Skeletal muscle satellite cell (primary cell): Measurements from ENCODE around the gene SP7. TPM values are rescaled to one million over a fixed set of nuclear protein-coding genes. Genes with fewer than 3 reads are reported as not detected.
"Not testable (repeated sequence)": the region's sequence is repeated elsewhere in the genome, so short reads cannot be mapped to it uniquely, and the experiment has no call there.

Experiments used
- H3K27me3 ChIP-seq: 2 replicates; pipeline ENCODE4 v1.7.0; 2013; ENCODE audit warnings: low read length; ENCODE audit not compliant: control insufficient read depth, insufficient read depth
- H3K36me3 ChIP-seq: 2 replicates; pipeline ENCODE4 v1.7.0; 2013; ENCODE audit warnings: mild to moderate bottlenecking, control low read depth, low read length; ENCODE audit not compliant: insufficient read depth
- H3K4me1 ChIP-seq: 2 replicates; pipeline ENCODE4 v1.7.0; 2013; ENCODE audit warnings: low read length; ENCODE audit not compliant: control insufficient read depth, insufficient read depth
- H3K4me2 ChIP-seq: 2 replicates; pipeline ENCODE4 v1.7.0; 2013; ENCODE audit warnings: mild to moderate bottlenecking, low read length
- H3K4me3 ChIP-seq: 2 replicates; pipeline ENCODE4 v1.7.0; 2013; ENCODE audit warnings: low read length
- H3K9ac ChIP-seq: 2 replicates; pipeline ENCODE4 v1.7.0; 2013; ENCODE audit warnings: mild to moderate bottlenecking, low read depth, low read length, moderate library complexity
- H3K9me3 ChIP-seq: replicated peaks from 2 replicates; pipeline ENCODE4 v1.7.0; 2013; ENCODE audit warnings: mild to moderate bottlenecking, control low read depth, low read length
- total RNA-seq: library from RNA; depleted of rRNA; stranded (reverse); fragments of >200 nt; gene quantifications from 2 replicates; pipeline ENCODE4 v1.2.3, GENCODE V29; 2012; rRNA removed

The SP7 gene
- total RNA-seq, result not detected in 2 replicates

DNA sequence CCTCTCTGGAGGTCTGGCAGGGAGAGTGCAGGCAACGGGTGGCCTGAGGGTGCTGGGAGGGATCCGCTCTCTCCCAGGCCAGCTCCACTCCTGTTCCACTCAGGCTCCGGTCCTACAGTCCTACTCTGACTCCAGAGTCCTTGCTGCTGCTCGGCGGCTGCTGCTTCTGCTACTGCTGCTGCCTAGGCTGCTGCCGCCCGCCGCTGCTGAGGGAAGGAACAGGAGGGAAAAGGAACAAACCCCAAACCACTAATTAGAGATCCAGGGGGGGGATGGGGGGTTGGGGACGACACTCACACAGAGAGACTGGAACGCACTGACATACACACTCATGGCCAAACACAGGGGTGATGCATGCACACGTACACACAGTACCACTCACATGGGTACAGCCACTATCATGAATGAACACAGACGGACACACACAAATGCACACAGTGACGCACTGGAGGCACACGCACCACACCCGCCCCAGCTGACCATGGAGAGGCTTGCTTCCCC, at the start of gene SP7:
SP7 (minus strand) TSS at position 174 of the 501 bp plus-strand sequence. CDS start 708 bp downstream, outside the sequence.
- Histone ChIP-seq H3K9ac (no peak within 1 kb of the TSS), H3K4me2 (no peak within 1 kb of the TSS), H3K9me3 (no peaks in the 10 kb centered on the region), H3K4me3 (no peak within 1 kb of the TSS), H3K4me1 (no peaks in the 10 kb centered on the region), H3K27me3 (peaks cover 80% of the 10 kb centered on the region), H3K36me3 (no peaks in the 10 kb centered on the region)

DNA sequence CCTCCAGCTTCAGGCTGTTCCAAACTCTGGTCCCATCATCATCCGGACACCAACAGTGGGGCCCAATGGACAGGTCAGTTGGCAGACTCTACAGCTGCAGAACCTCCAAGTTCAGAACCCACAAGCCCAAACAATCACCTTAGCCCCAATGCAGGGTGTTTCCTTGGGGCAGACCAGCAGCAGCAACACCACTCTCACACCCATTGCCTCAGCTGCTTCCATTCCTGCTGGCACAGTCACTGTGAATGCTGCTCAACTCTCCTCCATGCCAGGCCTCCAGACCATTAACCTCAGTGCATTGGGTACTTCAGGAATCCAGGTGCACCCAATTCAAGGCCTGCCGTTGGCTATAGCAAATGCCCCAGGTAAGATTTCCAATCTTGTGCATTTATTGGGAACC, 47.1 kb upstream of the SP7 start:
- peak overlapping the region; percentile 90 for H3K4me2 ChIP-seq
- H3K4me1 ChIP-seq, result peaks cover 61% of the 10 kb centered on the region
- peaks cover 22% of the 10 kb centered on the region for H3K36me3 ChIP-seq
- H3K27me3 ChIP-seq, result no peaks in the 10 kb centered on the region
- peak overlapping the region; percentile 55 for H3K4me3 ChIP-seq
- H3K9me3 ChIP-seq, result no peaks in the 10 kb centered on the region
- no peak overlapping the region for H3K9ac ChIP-seq

DNA sequence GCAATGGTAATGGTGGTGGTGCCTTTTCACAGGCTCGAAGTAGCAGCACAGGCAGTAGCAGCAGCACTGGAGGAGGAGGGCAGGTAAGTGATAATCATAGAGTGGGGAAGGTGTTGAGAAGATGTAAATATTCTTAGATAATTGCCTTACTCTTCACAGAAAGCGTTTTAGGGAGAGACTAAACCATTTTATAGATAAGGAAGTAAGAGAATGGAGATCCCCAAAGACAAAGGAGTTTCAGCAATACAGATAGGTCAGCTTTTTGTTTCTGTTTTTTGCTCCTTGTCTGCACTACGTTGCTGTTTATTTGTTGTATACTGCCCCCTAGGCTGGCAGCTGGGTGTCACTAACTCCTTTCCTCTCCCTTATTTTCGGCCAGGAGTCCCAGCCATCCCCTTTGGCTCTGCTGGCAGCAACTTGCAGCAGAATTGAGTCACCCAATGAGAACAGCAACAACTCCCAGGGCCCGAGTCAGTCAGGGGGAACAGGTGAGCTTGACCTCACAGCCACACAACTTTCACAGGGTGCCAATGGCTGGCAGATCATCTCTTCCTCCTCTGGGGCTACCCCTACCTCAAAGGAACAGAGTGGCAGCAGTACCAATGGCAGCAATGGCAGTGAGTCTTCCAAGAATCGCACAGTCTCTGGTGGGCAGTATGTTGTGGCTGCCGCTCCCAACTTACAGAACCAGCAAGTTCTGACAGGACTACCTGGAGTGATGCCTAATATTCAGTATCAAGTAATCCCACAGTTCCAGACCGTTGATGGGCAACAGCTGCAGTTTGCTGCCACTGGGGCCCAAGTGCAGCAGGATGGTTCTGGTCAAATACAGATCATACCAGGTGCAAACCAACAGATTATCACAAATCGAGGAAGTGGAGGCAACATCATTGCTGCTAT, 45.8 kb upstream of the SP7 start:
- H3K9ac ChIP-seq, result peak overlapping the region; percentile 74

DNA sequence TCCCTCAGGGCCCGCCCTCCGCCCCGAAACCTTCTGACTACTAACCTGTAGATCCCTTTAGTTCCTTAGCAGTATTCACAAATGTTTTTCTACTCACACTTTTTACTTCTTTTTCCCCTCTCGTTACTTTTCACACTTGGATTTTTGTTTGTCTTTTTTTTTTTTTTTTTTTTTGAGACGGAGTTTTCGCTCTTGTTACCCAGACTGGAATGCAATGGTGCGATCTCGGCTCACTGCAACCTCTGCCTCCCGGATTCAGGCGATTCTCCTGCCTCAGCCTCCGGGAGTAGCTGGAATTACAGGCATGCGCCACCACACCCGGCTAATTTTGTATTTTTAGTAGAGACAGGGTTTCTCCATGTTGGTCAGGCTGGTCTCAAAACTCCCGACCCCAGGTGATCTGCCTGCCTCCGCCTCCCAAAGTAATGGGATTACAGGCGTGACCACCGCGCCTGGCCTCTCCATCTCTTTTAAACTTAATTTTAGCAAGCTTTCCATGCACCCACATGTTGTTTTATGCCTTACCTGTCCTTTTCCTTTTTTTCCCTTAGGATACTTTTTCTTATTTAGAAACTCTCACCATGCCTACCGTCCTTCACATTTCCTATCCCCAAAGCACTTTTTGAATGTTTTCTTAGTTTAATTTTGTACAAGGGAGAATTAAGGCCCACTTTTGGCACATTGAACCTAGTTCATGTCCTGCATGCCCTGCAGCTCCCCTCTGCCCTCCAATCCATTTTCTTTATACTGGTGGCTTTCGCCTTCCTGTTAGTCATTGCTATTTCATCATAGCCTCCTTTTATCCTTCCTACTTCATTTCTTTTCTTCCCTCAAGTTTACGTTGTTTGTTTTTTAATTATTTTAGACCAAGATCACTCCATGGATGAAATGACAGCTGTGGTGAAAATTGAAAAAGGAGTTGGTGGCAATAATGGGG, 44.9 kb upstream of the SP7 start:
- no peaks in the 10 kb centered on the region for H3K27me3 ChIP-seq
- peaks cover 22% of the 10 kb centered on the region for H3K36me3 ChIP-seq
- H3K9ac ChIP-seq, result peak overlapping the region; percentile 74
- peaks cover 41% of the 10 kb centered on the region for H3K4me1 ChIP-seq
- H3K4me3 ChIP-seq, result peak overlapping the region; percentile 69
- no peaks in the 10 kb centered on the region for H3K9me3 ChIP-seq
- H3K4me2 ChIP-seq, result peak overlapping the region; percentile 90

More for the DNA sequence above, 45.8 kb upstream of the SP7 start:
- Histone ChIP-seq H3K27me3 (no peaks in the 10 kb centered on the region), H3K9me3 (no peaks in the 10 kb centered on the region), H3K4me1 (peaks cover 49% of the 10 kb centered on the region), H3K36me3 (peaks cover 22% of the 10 kb centered on the region), H3K4me3 (peak overlapping the region; percentile 69), H3K4me2 (peak overlapping the region; percentile 90)

DNA sequence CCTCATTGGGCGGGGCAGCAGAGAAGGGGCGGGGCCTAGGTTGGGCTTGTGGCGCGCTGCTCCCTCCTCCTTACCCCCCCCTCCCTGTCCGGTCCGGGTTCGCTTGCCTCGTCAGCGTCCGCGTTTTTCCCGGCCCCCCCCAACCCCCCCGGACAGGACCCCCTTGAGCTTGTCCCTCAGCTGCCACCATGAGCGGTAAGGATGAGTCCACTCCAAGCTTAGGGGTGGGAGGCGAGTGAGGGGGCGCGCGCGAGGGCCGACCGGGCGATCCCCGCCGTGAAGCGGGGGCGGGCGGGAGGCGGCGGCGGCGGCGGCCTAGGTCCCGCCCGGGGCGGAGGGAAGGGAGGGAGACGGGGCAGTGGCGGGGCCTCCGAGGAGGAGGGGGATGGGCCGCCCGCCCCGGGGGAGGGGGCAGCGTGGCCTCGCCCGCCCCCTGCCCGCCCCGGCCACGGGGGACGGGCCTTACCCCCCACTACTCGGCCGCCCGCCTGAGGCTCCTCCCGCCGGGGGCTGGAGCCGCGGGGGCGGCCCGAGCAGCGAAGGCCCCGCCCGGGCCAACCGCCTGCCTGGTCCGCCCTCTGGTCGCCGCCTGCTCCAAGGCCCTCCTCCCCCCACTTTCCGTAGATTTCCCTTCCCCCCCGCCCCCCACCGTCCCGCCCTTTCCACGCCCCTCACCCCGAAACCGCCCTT, 44.1 kb upstream of the SP7 start, which contains the start of gene SP1:
SP1 (plus strand) TSS at position 73 of the 690 bp plus-strand sequence; CDS start at position 189, 116 bp downstream.
- Histone ChIP-seq H3K4me3 (peak within 1 kb of the TSS; percentile 75), H3K36me3 (peaks cover 22% of the 10 kb centered on the region), H3K4me2 (peak within 1 kb of the TSS; percentile 90), H3K4me1 (peaks cover 38% of the 10 kb centered on the region), H3K9me3 (no peaks in the 10 kb centered on the region), H3K27me3 (no peaks in the 10 kb centered on the region), H3K9ac (peak within 1 kb of the TSS; percentile 86)

DNA sequence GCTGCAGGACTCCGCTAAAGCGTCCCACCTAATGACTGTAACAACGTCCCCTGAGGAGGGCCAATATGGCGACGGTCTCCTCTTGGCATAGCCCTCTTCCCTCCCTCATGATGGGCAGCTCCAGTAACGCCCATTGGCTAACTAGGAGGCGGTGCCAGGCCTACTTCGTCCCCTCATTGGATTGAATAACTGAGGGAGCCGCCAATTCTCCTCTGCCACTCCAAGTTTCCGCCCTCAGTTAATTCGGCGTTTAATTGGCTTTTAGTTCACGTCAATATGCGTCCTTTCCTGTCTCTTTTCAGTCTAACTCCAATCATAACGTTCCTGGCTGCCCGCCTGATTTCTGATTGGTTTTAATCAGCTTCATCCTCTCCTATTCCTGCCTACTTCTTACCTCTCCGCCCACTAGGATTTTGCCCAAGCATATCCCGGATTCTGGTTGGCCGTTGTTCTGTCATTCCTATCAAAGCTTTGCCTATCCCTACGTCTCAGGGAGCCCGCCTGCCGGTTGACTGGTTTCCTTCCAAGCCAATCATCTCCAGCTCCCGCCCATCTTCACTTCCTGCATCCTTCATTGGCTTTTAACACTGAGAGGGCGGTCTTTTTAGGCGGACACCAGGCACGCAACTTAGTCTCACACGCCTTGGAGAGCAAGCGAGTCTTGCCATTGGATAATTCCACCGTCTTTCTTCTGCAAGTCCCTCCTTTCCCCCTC, 43.4 kb upstream of the SP7 start:
- peak overlapping the region; percentile 89 for H3K4me2 ChIP-seq
- peak overlapping the region; percentile 75 for H3K4me3 ChIP-seq
- peaks cover 20% of the 10 kb centered on the region for H3K36me3 ChIP-seq
- peaks cover 37% of the 10 kb centered on the region for H3K4me1 ChIP-seq
- no peaks in the 10 kb centered on the region for H3K27me3 ChIP-seq
- peak overlapping the region; percentile 86 for H3K9ac ChIP-seq
- no peaks in the 10 kb centered on the region for H3K9me3 ChIP-seq

DNA sequence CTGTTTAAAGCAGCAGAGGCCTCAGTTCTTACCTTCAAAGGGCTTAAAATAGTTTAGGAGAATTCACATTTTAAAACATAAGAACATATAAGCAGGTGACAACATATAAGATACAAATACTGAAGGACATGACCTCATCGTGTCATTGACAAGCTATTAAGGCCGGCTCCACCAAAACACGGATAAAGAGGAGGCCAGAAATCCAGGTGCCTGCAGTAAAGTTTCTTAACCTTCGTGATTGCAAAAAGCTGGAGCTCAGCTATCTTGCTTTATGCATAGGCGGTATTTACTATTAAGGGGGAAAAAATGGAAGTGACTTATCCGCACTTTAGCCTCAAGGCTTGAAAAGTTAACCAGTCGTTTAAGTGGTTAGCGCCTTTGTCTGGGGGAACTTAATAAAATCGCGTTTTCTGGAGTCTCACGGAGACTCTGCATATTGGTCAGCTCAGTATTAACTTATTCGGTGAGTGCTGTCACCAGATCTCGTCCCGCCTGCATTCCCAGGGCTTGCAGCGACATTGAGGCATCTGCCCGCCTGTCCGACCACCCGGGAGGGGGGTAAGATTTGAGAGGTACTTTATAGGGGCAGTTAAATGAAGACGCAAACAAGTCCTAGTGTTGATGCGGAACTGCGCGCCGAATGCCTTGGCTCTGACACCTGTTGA, 42.7 kb upstream of the SP7 start:
- Histone ChIP-seq H3K36me3 (peaks cover 18% of the 10 kb centered on the region), H3K4me2 (peak overlapping the region; percentile 89), H3K9me3 (no peaks in the 10 kb centered on the region), H3K9ac (peak overlapping the region; percentile 86), H3K4me1 (peaks cover 35% of the 10 kb centered on the region), H3K27me3 (no peaks in the 10 kb centered on the region), H3K4me3 (peak overlapping the region; percentile 75)

DNA sequence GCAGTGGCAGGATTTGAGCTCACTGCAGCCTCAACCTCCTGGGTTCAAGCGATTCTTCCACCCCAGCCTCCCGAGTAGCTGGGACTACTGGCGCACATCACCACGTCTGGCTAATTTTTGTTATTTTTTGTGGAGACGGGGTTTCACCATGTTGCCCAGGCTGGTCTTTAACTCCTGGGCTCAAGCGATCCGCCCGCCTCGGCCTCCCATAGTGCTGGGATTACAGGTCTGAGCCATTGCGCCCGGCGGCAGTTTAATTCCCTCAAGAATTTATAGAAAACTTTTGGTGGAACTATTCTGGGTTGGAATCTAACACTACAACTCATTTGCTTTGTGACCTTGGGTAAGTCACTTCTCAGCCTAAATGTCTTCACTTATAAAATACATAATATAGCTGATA, 42.1 kb upstream of the SP7 start:
- Histone ChIP-seq H3K4me2 (no peak overlapping the region), H3K27me3 (no peaks in the 10 kb centered on the region), H3K9ac (no peak overlapping the region), H3K4me1 (peaks cover 30% of the 10 kb centered on the region), H3K36me3 (peaks cover 12% of the 10 kb centered on the region), H3K4me3 (no peak overlapping the region), H3K9me3 (no peaks in the 10 kb centered on the region)

DNA sequence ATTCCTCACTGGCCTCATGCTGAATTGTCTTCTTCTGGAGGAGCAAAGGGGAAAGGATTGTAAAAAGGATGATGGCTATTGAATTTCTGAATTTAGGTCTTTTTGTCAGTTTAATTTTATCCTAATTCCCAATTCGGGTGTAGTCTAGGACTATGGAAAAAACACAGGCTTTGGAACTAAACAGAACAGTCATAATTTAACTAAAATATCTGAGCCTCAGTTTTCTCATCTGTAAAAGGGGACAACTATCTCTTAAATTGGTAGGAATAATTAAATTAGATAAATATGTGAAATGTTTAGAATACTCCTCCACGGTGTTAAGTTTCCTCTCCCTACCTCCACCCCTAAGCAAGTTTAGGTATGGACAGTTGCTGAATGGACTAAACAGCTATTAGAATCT, 40.6 kb upstream of the SP7 start:
- Histone ChIP-seq H3K4me1 (peaks cover 23% of the 10 kb centered on the region), H3K9me3 (no peaks in the 10 kb centered on the region), H3K36me3 (no peaks in the 10 kb centered on the region)

DNA sequence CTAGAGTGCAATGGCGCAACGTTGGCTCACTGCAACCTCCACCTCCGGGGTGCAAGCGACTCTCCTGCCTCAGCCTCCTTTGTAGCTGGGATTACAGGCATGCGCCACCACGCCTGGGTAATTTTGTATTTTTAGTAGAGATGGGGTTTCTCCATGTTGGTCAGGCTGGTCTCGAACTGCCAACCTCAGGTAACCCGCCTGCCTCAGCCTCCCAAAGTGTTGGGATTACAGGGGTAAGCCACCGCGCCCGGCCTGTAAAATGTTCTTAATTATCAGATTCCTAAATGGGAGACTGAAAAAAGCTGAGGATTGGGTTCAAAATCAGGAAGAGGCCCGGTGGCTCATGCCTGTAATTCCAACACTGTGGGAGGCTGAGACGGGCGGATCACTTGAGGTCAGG, 38.1 kb upstream of the SP7 start:
- H3K9me3 ChIP-seq, H3K36me3 ChIP-seq, H3K9ac ChIP-seq, H3K27me3 ChIP-seq, H3K4me3 ChIP-seq, H3K4me2 ChIP-seq: not testable (repeated sequence)
- H3K4me1 ChIP-seq, result peaks cover 31% of the 10 kb centered on the region

More for the DNA sequence above, 40.6 kb upstream of the SP7 start:
- no peaks in the 10 kb centered on the region for H3K27me3 ChIP-seq
- H3K4me3 ChIP-seq, result no peak overlapping the region
- no peak overlapping the region for H3K9ac ChIP-seq
- no peak overlapping the region for H3K4me2 ChIP-seq
